ENCODE measurements around the gene CHRNA1.

CHRNA1 gene

GRCh38 chr2:174764280-174765255 is at the start of gene CHRNA1:
CHRNA1 (minus strand) TSS chr2:174764472; CDS start chr2:174764394, 78 bp downstream.
- no peak for DNase-seq (ENCODE audit: low read depth)

GRCh38 chr2:174812037-174812436 is 47.8 kb upstream of the CHRNA1 start:
- no peak for DNase-seq (ENCODE audit: low read depth)

GRCh38 chr2:174807931-174808330 is 43.7 kb upstream of the CHRNA1 start:
- DNase-seq (ENCODE audit: low read depth) = no peak

GRCh38 chr2:174805803-174806202 is 41.5 kb upstream of the CHRNA1 start:
- DNase-seq (ENCODE audit: low read depth) = no peak

GRCh38 chr2:174802459-174802858 is 38.2 kb upstream of the CHRNA1 start:
- DNase-seq (ENCODE audit: low read depth) = no peak

GRCh38 chr2:174800436-174801205 is 36.3 kb upstream of the CHRNA1 start:
- no peak for DNase-seq (ENCODE audit: low read depth)

- no peak for DNase-seq (ENCODE audit: low read depth)
These were observed 34.5 kb upstream of the CHRNA1 start for GRCh38 chr2:174798801-174799200.

- no peak for DNase-seq (ENCODE audit: low read depth)
These were observed 33.6 kb upstream of the CHRNA1 start for GRCh38 chr2:174797781-174798276.

GRCh38 chr2:174796319-174796771 is 32.1 kb upstream of the CHRNA1 start:
- no peak for DNase-seq (ENCODE audit: low read depth)

- no peak for DNase-seq (ENCODE audit: low read depth)
These were observed 30.6 kb upstream of the CHRNA1 start for GRCh38 chr2:174794851-174795374.

- DNase-seq (ENCODE audit: low read depth) = no peak
These were observed 28.2 kb upstream of the CHRNA1 start for GRCh38 chr2:174792309-174793025.

- no peak for DNase-seq (ENCODE audit: low read depth)
These were observed 27.5 kb upstream of the CHRNA1 start for GRCh38 chr2:174791746-174792280.

GRCh38 chr2:174791020-174791419 is 26.7 kb upstream of the CHRNA1 start:
- no peak for DNase-seq (ENCODE audit: low read depth)

GRCh38 chr2:174789001-174789400 is 24.7 kb upstream of the CHRNA1 start:
- DNase-seq (ENCODE audit: low read depth) = no peak

- DNase-seq (ENCODE audit: low read depth) = peak; percentile 18
These were observed 24.1 kb upstream of the CHRNA1 start for GRCh38 chr2:174788291-174788929.

GRCh38 chr2:174787487-174788205 is 23.4 kb upstream of the CHRNA1 start:
- no peak for DNase-seq (ENCODE audit: low read depth)

GRCh38 chr2:174786066-174786725 is 21.9 kb upstream of the CHRNA1 start:
- DNase-seq (ENCODE audit: low read depth) = no peak

GRCh38 chr2:174785481-174785880 is 21.2 kb upstream of the CHRNA1 start:
- no peak for DNase-seq (ENCODE audit: low read depth)

- no peak for DNase-seq (ENCODE audit: low read depth)
These were observed 20.6 kb upstream of the CHRNA1 start for GRCh38 chr2:174784909-174785308.

GRCh38 chr2:174784316-174784715 is 20.0 kb upstream of the CHRNA1 start:
- DNase-seq (ENCODE audit: low read depth) = no peak

Data from CMK (cell line).